Right ventricle myocardium inferior (tissue), 1 donor: ENCODE results near the gene CDC40. TPM values are rescaled to one million over a fixed set of nuclear protein-coding genes. Genes with fewer than 3 reads are reported as not detected.

Source experiments
- ATAC-seq: fragments of 200-7000 bp; cut with Tn5 transposase; one replicate; pipeline ENCODE4 v1.9.1; 2020; ENCODE audit warnings: mild to moderate bottlenecking, moderate library complexity
- DNase-seq: peaks from one replicate; pipeline ENCODE4 v3.0.0; 2021; ENCODE audit errors: missing footprints
- intact Hi-C: fragments of 100-400 bp; cut with DNase I; formaldehyde crosslinking; loops from one replicate; pipeline ENCODE4 v1.11.0; 2022
- long read RNA-seq: library from polyadenylated mRNA; unstranded; transcript quantifications from one replicate; pipeline ENCODE4 v2.0.0, GENCODE V29; 2021
- total RNA-seq: library from RNA; stranded (reverse); fragmentation: NEBNext Ultra II Directional; extraction: Animal tissue kit (Norgen Biotek cat#: 25700); gene quantifications from one replicate; pipeline ENCODE4 v1.2.1, GENCODE V29; 2021
- donor health status: DM: no; HTN: yes; CAD: no; lungs with severe emphysema.

The CDC40 gene
- total RNA-seq = 15.7 TPM
- long read RNA-seq, transcript CDC40-201 (15 exons, 3,848 nt) = major isoform, 8 of 9 reads
- long read RNA-seq, partial matches to known transcripts = 0 of 9 reads
- long read RNA-seq, other reads (novel, unspliced or antisense) = 1 of 9 reads

DNA sequence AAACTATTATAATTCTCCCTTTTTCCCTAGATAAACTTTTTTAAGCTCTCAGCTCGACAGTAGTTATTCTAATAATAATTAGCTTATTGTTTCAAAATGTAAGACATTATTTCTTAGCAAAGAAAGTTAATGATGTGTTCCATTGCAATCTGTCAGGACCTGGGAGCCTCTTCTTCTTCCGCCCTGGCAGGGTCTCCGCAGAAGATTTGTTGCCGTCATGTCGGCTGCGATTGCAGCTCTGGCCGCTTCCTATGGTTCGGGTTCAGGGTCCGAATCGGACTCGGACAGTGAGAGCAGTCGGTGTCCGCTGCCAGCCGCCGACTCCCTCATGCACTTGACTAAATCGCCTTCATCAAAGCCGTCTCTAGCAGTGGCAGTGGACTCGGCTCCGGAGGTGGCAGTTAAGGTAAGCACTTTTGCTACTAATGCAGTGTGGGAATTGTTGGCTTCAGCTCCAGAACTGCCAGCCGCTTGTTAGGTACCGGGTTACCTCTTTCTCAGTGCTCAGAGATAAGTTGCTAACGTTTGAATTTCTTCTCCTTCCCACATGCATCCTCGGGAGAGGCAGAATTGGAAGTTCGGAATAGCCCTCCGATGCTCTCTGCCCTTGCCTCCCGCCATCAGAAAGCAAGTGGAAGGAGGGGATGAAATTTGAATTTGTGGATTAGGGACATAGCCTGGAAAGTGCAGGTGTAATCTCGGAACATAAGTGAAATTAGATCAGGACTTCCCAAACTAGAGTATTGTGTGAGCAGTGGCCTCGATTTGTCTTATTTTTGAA lies at the start of gene CDC40:
Gene CDC40, plus strand, starts transcription at position 200 of the 781 bp plus-strand sequence. Its CDS starts 18 bp downstream, at position 218.
- DNase-seq (peak; percentile 85), ATAC-seq (peak; percentile 61)

DNA sequence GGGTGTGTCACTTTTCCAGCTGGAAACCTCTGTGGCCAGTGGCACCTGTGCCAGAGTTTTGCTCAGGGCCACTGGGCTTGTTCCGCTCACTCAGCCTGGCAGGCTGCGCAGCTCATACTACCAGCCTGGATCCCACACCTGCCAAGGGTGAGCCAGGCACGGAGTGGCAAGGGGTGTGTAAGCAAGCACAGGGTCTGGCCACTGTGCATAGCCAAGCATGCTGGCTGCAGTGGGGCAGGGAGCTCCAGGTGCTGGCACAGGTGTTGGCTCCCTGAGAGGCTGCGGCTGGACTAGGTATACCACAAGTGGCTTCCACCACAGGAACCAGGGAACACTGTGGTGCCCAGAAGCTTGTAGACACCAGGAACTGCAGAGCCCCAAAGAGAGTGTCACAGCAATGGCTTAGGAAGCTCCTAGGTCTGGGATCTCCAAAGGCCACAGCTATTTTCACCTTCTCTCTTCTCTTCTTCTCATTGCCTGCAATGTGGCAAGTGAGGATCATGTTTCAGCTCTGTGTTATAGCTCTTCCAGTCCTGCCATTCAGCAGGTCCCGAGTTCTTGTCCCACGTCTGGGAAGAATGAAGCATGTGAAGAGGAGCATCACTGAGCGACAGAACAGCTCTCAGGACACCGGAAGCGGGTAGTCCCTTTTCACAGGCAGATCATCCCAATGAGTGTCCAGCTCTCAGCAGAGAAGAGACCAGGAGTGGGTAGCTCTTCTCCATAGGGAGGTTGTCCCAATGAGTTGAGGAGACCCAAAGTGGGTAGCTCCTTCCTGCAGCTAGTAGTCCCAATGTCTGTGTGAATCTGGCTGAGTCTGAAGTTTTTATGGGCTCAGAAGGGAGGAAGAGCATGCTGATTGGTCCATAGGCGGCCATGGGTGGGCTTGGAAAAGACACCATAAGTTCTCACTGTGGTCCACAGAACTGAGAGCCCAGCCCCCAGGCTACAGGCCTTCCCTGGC lies 42.0 kb upstream of the CDC40 start:
- intact Hi-C loops = no loop called here
- DNase-seq = no peak
- ATAC-seq = no peak

More for the DNA sequence above, at the start of gene CDC40:
- intact Hi-C loops = loop anchor here (1.0 to 10.0 kb wide), 2 partner anchors 213 to 476 kb away; no protein-coding TSS in a partner anchor

DNA sequence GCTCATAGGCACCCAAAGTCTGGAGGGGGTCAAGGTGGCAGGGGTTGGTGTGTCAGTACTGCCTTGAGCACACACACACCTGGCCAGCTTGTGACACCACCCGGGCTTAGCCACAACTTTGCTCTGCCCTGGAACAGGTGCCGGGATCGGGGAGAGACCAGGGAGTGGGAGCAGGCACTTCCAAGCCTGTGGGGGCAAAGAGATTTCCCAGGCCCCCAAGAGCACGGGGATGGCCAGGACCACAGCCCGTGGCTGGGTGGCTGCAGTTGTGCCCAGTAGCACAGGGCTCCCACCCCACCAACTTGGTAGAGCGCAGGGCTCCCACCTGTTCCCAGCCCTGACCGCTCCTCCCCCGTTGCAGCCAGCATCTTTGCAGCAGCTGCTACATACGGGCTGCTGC lies 41.2 kb upstream of the CDC40 start:
- intact Hi-C loops = no loop called here
- DNase-seq = no peak
- no peak for ATAC-seq

DNA sequence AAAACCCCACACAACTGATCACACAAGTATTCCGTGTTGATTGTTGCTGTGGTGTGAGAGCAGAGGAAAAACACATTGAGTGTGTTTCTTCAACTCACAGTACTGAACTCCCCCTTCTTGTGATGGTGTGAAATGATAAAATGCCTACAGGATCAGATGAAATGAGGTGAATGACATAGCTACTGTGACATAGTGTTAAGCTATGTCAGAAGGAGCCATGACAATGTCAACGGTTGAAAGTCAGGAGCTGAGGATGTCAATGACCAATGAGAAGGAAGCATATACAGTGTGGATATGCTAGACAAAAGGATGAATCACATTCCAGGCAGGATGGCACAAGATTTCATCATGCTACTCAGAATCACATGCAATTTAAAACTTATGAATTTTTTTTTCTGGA lies 39.6 kb upstream of the CDC40 start:
- intact Hi-C loops = no loop called here
- ATAC-seq = no peak
- no peak for DNase-seq

DNA sequence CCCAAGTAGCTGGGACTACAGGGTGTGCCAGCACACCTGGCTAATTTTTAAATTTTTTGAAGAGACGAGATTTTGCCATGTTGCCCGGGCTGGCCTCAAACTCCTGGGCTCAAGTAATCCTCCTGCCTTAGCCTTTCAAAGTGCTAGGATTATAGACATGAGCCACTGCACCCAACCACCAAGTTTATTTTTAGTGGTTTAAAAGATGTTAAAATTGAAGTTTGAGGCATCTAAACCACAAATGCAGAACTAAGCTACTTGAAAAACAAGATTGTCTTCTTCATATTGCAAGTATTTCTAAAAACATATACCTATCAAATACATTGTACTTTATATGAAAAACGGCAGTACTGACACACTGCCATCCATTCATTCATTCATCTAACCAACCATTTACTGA lies 32.4 kb upstream of the CDC40 start:
- intact Hi-C loops = no loop called here
- ATAC-seq (no peak), DNase-seq (no peak)

DNA sequence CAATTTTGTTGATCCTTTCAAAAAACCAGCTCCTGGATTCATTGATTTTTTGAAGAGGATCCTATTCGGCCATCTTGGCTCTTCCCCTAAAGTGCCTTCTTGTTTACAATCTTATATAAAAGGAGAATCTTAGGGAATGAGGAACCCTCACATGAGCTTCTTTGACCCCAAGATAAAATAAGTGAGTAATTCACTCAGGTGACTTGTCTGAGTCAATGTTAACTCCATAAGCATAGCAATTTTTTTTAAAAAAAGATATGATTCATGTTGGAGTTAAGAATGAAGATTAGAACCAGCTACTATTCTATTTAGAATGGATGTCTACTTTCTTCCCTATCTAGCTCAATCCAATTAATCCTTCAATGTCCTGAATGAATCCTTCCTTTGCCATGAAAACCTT lies 21.7 kb upstream of the CDC40 start:
- intact Hi-C loops = no loop called here
- DNase-seq = no peak
- no peak for ATAC-seq

DNA sequence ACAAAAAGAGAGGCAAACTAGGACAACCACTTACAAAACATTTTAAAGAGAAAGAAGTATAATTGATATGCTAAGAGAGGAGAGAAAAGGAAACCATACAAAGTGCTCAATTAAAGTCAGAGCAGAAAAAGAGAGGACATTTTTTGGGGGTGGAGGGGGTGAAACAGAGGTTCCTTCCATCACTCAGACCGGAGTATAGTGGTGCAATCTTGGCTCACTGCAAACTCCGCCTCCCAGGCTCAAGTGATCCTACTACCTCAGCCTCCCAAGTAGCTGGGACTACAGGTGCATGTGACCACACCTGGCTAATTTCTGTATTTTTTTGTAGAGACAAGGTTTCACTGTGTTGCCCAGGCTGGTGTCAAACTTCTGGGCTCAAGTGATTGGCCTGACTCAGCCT lies 10.1 kb upstream of the CDC40 start:
- ATAC-seq (no peak), DNase-seq (no peak)
- intact Hi-C loops = loop anchor here (10.0 kb wide), 1 partner anchor 785 kb away; the partner anchor contains the start of gene GTF3C6

DNA sequence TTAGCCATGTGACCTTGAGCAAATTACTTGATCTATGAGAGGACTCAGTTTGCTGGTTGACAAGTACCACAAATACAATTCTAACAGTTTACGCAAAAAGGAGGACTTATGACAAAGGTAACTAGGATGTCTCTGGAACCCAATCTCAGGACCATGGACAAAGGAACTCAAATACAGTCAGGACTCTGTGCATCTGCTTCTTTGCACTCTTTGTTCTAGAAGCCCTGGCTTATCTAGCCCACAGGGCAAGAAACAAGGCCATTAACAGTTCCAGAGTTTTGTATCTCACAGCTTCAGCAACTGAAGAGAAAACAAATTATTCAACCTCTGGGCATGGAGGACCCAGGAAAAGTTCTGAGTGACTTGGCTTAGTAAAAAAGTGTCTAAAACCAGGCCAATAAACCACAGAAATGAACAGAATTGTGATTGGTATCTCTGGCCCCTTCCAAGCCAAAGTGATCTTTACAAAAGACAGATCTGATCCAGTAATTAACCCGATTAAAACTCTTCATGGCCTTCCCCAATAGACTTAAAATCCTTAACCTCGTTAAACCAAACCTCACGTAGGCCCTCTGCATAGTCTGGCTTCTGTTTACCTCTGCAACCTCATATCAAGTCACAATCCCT lies 6.6 kb upstream of the CDC40 start:
- DNase-seq = no peak
- intact Hi-C loops = loop anchor here (10.0 kb wide), 1 partner anchor 781 kb away; the partner anchor contains the start of gene GTF3C6
- no peak for ATAC-seq

DNA sequence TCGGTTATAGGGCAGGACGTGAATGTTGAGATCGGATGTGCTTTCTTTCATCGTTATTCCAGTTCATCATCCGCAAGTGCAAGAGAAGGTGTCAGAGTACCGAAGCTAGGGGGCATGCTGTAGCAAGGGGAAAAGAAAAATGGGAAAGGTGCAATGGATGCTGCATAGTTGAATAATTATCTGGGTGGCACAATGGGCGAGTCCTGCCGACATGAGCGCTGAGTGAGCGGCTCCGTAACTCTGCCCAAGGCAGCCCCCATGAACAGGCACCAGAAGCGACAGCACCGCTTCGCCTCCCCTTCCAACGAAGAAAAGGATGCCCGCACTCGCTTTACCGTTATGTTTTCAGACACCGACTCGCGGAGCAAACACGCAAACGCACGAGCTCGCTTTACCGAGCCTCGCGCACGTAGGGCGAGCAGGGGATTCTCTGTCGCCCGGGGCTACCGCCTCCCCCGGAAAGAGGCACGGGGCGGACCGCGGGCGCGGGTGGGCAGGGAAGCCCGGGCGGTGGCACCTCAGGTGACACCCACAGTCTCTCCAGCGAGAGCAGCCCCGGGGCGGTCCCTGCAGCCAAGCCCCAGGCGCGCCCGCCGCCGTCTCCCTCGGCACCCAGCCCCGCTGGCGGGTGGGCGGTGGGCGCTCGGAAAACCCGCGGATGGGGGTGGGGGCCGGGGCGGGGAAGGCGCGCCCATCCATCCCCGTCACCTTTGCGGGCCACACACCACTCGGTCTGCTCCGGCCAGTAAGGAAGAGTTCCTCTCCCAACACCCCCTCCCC lies 1.4 kb upstream of the CDC40 start:
- ATAC-seq (peak; percentile 29), DNase-seq (peak; percentile 77)
- intact Hi-C loops = loop anchor here (10.0 kb wide), 1 partner anchor 776 kb away; the partner anchor contains the start of gene GTF3C6

DNA sequence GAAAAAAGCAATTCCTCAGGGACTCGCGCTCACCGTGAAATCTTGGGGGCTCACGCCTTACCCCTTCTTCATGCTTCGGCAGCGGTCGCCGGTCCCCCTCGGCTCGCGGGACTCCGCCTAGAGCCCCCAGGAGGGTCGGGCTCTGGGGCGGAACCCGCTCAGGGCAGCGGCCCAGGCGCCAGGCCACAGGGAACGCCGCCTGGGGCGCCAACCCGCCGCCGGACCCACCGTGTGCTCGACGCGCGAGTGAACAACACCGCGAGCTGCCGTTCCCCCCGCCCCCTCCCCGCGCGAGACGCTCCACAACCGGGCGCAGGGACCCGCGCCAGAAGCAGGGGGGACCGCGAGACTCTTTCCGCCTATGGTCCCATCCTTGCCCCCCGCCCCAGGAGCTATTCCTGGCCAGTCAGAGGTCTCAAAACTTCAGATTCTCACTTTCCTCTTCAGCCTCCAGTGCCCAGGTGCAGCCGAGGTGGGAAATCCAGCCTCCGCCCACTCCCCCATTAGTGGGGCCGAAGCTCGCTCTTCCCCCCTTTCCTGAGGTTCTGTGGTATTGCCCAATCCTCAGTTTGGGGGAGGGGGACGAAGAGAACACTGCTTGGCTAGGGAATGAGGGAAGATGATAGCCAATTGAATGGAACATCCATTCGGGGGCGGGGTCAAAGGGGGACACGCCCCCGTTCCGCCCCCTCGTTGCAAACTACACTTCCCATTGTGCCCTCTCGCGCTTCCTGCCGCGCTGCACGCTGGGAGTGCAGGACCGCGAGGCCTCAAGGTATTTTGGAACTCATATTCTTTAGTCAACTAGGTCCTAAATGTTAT lies 610 bp upstream of the CDC40 start, which contains the start of gene WASF1:
Gene WASF1, minus strand, starts transcription at position 265 of the 822 bp plus-strand sequence. CDS start 52,069 bp downstream, outside the sequence.
- DNase-seq (peak; percentile 96), ATAC-seq (peak; percentile 99)
- intact Hi-C loops = loop anchor here (1.0 to 10.0 kb wide), 3 partner anchors 214 to 775 kb away; partner anchors contain the start of gene GTF3C6

DNA sequence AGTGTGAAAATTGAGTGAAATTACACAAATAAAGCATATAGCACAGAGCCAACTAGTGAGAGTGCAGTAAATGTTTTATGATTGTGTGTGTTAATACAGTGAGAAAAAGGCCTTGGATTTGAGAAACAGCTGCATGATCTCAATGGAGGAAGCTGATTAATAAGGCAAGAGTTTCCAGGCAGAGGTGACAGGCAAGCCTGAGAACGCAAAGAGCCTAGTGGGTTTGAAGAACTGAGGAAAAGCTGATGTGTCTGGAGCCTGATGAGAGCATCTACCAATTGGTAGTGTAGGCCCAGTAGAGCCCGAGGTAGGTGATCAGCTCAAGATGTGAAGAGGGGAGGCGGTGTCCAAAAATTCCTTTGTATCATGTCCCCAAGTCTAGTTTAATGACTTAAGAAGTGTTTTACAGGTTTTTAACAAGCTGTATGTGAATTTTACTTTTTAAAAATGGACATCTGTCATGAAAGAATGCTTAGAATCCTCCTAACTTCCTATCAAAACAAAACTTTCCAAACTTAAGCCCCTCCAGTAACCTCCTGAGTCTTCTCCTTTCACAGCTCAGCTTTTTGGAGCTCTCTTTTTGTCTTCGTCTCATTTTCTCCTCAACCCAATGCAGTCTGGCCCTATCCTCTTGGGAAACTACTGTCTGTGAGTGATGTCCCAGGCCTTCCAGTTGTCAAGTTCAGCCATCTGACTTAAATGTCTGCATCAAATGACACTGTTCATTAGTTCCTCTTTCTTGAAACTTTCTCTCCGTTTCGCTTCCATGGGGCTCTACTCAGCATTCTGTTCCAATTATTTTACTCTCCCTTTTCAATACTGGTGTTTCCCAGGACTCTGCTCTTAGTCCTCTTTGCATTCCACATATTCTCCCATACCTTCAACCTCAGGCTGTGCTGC lies 1.2 kb downstream of the CDC40 start:
- DNase-seq (no peak), ATAC-seq (no peak)
- intact Hi-C loops = loop anchor here (10.0 kb wide), 1 partner anchor 477 kb away; no protein-coding TSS in a partner anchor

DNA sequence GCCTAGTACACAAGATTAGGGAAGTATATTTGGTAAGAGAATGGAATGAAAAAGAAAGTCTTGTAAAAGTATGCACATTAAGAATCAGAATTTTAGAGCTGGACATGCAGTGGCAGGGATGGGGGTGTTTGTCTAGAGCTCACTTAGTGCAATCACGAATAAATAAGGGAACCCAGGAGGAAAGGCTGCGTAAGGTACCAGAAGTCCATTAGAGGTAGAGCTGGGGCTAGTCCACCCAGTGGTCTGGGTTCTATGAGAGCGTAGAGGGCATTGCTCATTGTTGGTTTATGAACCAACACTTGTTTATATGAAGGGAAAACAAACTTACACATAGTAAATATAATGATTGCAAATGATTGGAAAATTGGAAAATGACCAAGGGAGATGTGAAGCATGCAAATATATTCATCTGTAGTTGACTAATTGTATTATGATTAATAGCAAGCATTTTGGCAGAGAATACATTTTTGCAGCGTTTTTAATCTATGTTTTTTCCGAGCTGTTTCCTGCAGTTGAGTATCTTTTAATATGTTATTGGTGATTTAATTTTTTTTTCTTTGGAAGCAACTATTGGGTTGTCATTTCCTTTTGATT lies 3.2 kb downstream of the CDC40 start:
- DNase-seq (no peak), ATAC-seq (no peak)
- intact Hi-C loops = loop anchor here (10.0 kb wide), 1 partner anchor 479 kb away; no protein-coding TSS in a partner anchor

DNA sequence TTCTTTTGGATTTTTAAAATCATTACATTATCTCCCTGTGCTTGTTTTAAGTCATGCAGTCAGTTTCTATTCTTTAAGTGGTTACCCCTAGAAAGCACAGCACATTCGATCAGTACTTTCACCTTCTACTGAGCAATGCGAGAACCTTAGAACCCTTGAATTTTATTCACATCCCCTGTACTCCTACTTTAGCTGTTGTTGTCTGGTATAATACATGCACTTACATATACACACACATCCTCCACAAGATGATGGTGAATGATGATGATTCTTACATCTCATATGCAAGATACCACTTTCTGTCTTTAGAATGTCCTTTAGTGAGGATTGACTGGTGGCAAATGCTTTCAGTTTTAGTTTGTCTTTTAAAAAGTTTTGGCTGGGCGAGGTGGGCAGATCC lies 5.7 kb downstream of the CDC40 start:
- ATAC-seq = no peak
- intact Hi-C loops = loop anchor here (10.0 kb wide), 1 partner anchor 481 kb away; no protein-coding TSS in a partner anchor
- DNase-seq = no peak

DNA sequence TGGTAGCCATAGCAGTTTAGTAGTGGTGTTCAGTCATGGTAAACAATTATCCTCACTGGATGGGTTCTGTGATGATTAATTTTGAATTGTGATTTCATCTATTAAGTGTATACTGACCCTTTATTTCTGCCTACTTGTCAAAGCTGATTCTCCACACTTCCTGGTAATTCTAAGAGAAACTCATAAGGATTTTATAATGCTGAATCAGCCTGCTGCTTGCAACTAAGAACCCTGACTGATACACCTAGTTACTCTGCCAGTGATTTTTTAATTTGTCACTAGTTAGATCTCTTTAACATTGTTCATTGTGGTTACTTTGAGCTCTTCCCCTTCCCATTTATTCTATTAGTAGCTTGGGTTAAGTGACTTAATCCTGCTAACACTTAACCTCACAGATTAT lies 8.6 kb downstream of the CDC40 start:
- ATAC-seq = no peak
- intact Hi-C loops = loop anchor here (10.0 kb wide), 1 partner anchor 484 kb away; no protein-coding TSS in a partner anchor
- DNase-seq = no peak

DNA sequence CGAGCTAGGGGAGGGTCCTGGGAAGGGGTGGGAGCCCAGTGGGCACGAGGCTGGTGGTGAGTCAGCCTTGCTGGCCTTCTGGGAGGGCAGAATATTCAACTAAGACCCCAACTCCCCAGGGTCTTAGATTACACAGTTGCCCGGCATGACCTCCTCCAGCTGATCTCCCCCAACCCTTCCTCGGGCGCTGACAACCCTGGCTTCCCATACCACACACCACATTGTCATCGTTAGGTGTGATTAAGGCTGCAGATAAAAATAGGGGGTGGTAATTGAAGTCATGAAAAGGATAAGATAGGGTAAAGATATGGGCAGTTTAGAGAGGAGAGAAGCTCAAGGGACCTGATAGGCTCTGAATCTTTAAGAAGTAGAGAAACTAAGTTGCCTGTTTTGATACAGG lies 10.5 kb downstream of the CDC40 start:
- intact Hi-C loops = no loop called here
- no peak for ATAC-seq
- DNase-seq = no peak
